ENCODE results near the gene CDC23.
"Not testable (repeated sequence)": the region's sequence is repeated elsewhere in the genome, so short reads cannot be mapped to it uniquely, and the experiment has no call there.

GRCh38 chr5:138247800-138248199 lies 34.7 kb upstream of the CDC23 start:
- TF ChIP-seq CTCF (conservative IDR thresholded peaks at IDR 0.05 in 1 of 2, IDR thresholded peaks at IDR 0.05 in 1 of 2; ENCODE audit: extremely low read depth in 1 of 2, insufficient read depth in 1 of 2, low read depth in 1 of 2, low read length in 2 of 2); EZH2 (IDR thresholded peaks at IDR 0.05; ENCODE audit: borderline replicate concordance, low read length): not testable (repeated sequence)

Measured in mammary epithelial cell (primary cell).